Caco-2 (cell line): ENCODE measurements around the gene HOXC9. TPM values are rescaled to one million over a fixed set of nuclear protein-coding genes. Genes with fewer than 3 reads are reported as not detected.
A peak's percentile ranks its signal among the peaks of the same experiment; 100 is the strongest.

Source experiments
- BruUV-seq: library from RNA; stranded (reverse); fragments of 400-500 nt; replicated peaks from 2 replicates; lab custom pipeline; 2021; lab: Mats Ljungman, UMichigan
- CTCF ChIA-PET: fragments of 300-600 bp; sonication (Branson Sonifier 250); formaldehyde crosslinking; loops from one replicate; lab custom pipeline; 2022; ENCODE audit warnings: antibody characterized with exemption; lab: Charles Lee
- POLR2A ChIA-PET: fragments of 300-600 bp; sonication (Branson Sonifier 250); formaldehyde crosslinking; loops from one replicate; lab custom pipeline; 2022; ENCODE audit warnings: antibody characterized with exemption; lab: Charles Lee
- DNase-seq, 2 experiments: peaks; one replicate each; pipeline versions ENCODE4 v3.0.0 to v3.0.0-alpha.2; 2020 to 2022
- H3K27me3 ChIP-seq: replicated peaks from 2 replicates; pipeline ENCODE4 v1.6.0; 2011; ENCODE audit warnings: low read length; ENCODE audit not compliant: control insufficient read depth, insufficient read depth
- H3K36me3 ChIP-seq: 2 replicates; pipeline ENCODE4 v1.5.1; 2011; ENCODE audit warnings: low read length; ENCODE audit not compliant: control insufficient read depth, insufficient read depth
- H3K4me1 ChIP-seq: fragments of 250-450 bp; sonication (Bioruptor Pico); 2 replicates; pipeline ENCODE4 v1.5.1; 2020; ENCODE audit warnings: mild to moderate bottlenecking
- H3K4me3 ChIP-seq: 2 replicates; pipeline ENCODE4 v1.5.1; 2011; ENCODE audit warnings: low read depth, mild to moderate bottlenecking, control low read depth, low read length
- H3K9me3 ChIP-seq: fragments of 250-450 bp; sonication (Bioruptor Pico); 2 replicates; pipeline ENCODE4 v1.5.1; 2020; ENCODE audit warnings: mild to moderate bottlenecking, moderate library complexity
- H3K27ac Mint-ChIP-seq: one replicate; pipeline ENCODE4 v1.8.0; 2022; ENCODE audit warnings: mixed read lengths; ENCODE audit not compliant: unreplicated experiment
- H3K27me3 Mint-ChIP-seq: one replicate; pipeline ENCODE4 v1.8.0; 2022; ENCODE audit warnings: mixed read lengths; ENCODE audit not compliant: insufficient read depth, unreplicated experiment
- H3K36me3 Mint-ChIP-seq: one replicate; pipeline ENCODE4 v1.8.0; 2022; ENCODE audit warnings: mild to moderate bottlenecking, mixed read lengths; ENCODE audit not compliant: insufficient read depth, unreplicated experiment
- H3K4me1 Mint-ChIP-seq: one replicate; pipeline ENCODE4 v1.8.0; 2022; ENCODE audit warnings: low read depth, mixed read lengths; ENCODE audit not compliant: unreplicated experiment
- H3K4me3 Mint-ChIP-seq: one replicate; pipeline ENCODE4 v1.8.0; 2022; ENCODE audit warnings: mild to moderate bottlenecking, moderate library complexity, mixed read lengths; ENCODE audit not compliant: unreplicated experiment
- H3K9me3 Mint-ChIP-seq: one replicate; pipeline ENCODE4 v1.8.0; 2022; ENCODE audit warnings: mixed read lengths; ENCODE audit not compliant: unreplicated experiment
- CTCF ChIP-seq, 2 experiments: fragments of 200-600 bp in 1 of 2; IDR thresholded peaks; 1 replicate in 1 of 2; 2 replicates in 1 of 2; pipeline versions ENCODE4 v1.5.1 to v1.8.0; 2011 to 2022; ENCODE audit warnings: antibody characterized with exemption in 1 of 2, control low read depth in 1 of 2, inconsistent platforms in 1 of 2, low read depth in 1 of 2, low read length in 1 of 2, mild to moderate bottlenecking in 1 of 2, moderate library complexity in 1 of 2; ENCODE audit not compliant: insufficient read depth in 1 of 2, severe bottlenecking in 1 of 2, unreplicated experiment in 1 of 2
- intact Hi-C: fragments of 100-400 bp; cut with micrococcal nuclease; formaldehyde crosslinking; loops from one replicate; pipeline ENCODE4 v1.10.0; 2022; ENCODE audit not compliant: unreplicated experiment
- total RNA-seq: library from RNA; stranded (reverse); gene quantifications from 2 replicates; pipeline ENCODE4 v1.2.3, GENCODE V29; 2022

Gene HOXC9
- total RNA-seq, 1 experiment from 2014 or later = 2.9 TPM

GRCh38 chr12:54034785-54035310, 34.9 kb downstream of the HOXC9 start:
- no peak for DNase-seq
- H3K36me3 Mint-ChIP-seq = peaks cover 6% of the 10 kb centered on the region
- H3K9me3 ChIP-seq = no peaks in the 10 kb centered on the region
- H3K27ac Mint-ChIP-seq = no peak overlapping the region
- TF ChIP-seq CTCF (IDR thresholded peaks at IDR 0.05; ENCODE audit: insufficient read depth in 1 of 2, low read depth in 1 of 2, low read length in 1 of 2, severe bottlenecking in 1 of 2, unreplicated experiment in 1 of 2) = no peak
- H3K4me1 Mint-ChIP-seq = peaks cover 6% of the 10 kb centered on the region
- no peaks in the 10 kb centered on the region for H3K27me3 ChIP-seq
- no peak overlapping the region for H3K4me3 ChIP-seq
- H3K36me3 ChIP-seq = no peaks in the 10 kb centered on the region; the same call in 1 of the 2 replicates
- BruUV-seq = no TSS peak
- H3K4me1 ChIP-seq = peaks cover 14% of the 10 kb centered on the region
- intact Hi-C loops = no loop called here
- no peaks in the 10 kb centered on the region for H3K9me3 Mint-ChIP-seq
- CTCF ChIA-PET = interaction anchor here (2.3 kb wide), 1 partner anchor 100 kb away, joined by 11 read pairs; no protein-coding TSS in a partner anchor
- POLR2A ChIA-PET = interaction anchor here (0.6 kb wide), 1 partner anchor 24 kb away, joined by 3 read pairs; no protein-coding TSS in a partner anchor
- H3K27me3 Mint-ChIP-seq = no peaks in the 10 kb centered on the region
- H3K4me3 Mint-ChIP-seq = peak overlapping the region; percentile 89

- H3K27me3 Mint-ChIP-seq = no peaks in the 10 kb centered on the region
- H3K4me1 Mint-ChIP-seq = peaks cover 6% of the 10 kb centered on the region
- POLR2A ChIA-PET = interaction anchor here (0.5 to 0.6 kb wide), 2 partner anchors 25 to 344 kb away, joined by 3 read pairs; no protein-coding TSS in a partner anchor
- no peak overlapping the region for H3K4me3 ChIP-seq
- peaks cover 6% of the 10 kb centered on the region for H3K36me3 Mint-ChIP-seq
- H3K4me1 ChIP-seq = peaks cover 23% of the 10 kb centered on the region
- no TSS peak for BruUV-seq
- DNase-seq = no peak
- no peaks in the 10 kb centered on the region for H3K9me3 Mint-ChIP-seq
- TF ChIP-seq CTCF (IDR thresholded peaks at IDR 0.05; ENCODE audit: insufficient read depth in 1 of 2, low read depth in 1 of 2, low read length in 1 of 2, severe bottlenecking in 1 of 2, unreplicated experiment in 1 of 2) = no peak
- no peak overlapping the region for H3K4me3 Mint-ChIP-seq
- CTCF ChIA-PET = interaction anchor here (0.7 to 2.3 kb wide), 2 partner anchors 27 to 100 kb away, joined by 3 to 11 read pairs; partner anchors contain the start of gene HOXC8
- H3K9me3 ChIP-seq = no peaks in the 10 kb centered on the region
- intact Hi-C loops = no loop called here
- H3K36me3 ChIP-seq = no peaks in the 10 kb centered on the region
- no peak overlapping the region for H3K27ac Mint-ChIP-seq
- no peaks in the 10 kb centered on the region for H3K27me3 ChIP-seq
Measured at GRCh38 chr12:54035568-54036264, 35.8 kb downstream of the HOXC9 start.

- H3K4me1 Mint-ChIP-seq = peaks cover 12% of the 10 kb centered on the region
Measured at GRCh38 chr12:54036620-54037359, 36.8 kb downstream of the HOXC9 start.

More at GRCh38 chr12:54036620-54037359, 36.8 kb downstream of the HOXC9 start:
- no peaks in the 10 kb centered on the region for H3K27me3 ChIP-seq
- H3K27ac Mint-ChIP-seq = no peak overlapping the region
- ChIA-PET POLR2A (no interaction called here), CTCF (interaction anchor here (2.3 kb wide), 1 partner anchor 99 kb away, joined by 11 read pairs; no protein-coding TSS in a partner anchor)
- no peaks in the 10 kb centered on the region for H3K9me3 Mint-ChIP-seq
- peaks cover 6% of the 10 kb centered on the region for H3K36me3 Mint-ChIP-seq
- H3K27me3 Mint-ChIP-seq = no peaks in the 10 kb centered on the region
- no peak for DNase-seq
- TF ChIP-seq CTCF (IDR thresholded peaks at IDR 0.05; ENCODE audit: insufficient read depth in 1 of 2, low read depth in 1 of 2, low read length in 1 of 2, severe bottlenecking in 1 of 2, unreplicated experiment in 1 of 2) = no peak
- H3K4me1 ChIP-seq = peaks cover 29% of the 10 kb centered on the region
- no peak overlapping the region for H3K4me3 Mint-ChIP-seq
- no peaks in the 10 kb centered on the region for H3K9me3 ChIP-seq
- H3K36me3 ChIP-seq = no peaks in the 10 kb centered on the region
- intact Hi-C loops = no loop called here
- H3K4me3 ChIP-seq = no peak overlapping the region
- no TSS peak for BruUV-seq
